Endodermal cell (in vitro differentiated cells): ENCODE data around the gene NPSR1. TPM values are rescaled to one million over a fixed set of nuclear protein-coding genes. Genes with fewer than 3 reads are reported as not detected.

Experiments used
- DNase-seq: peaks from one replicate; pipeline ENCODE4 v3.0.0-alpha.2; 2017
- H3K27ac ChIP-seq: 2 replicates; pipeline ENCODE4 v1.5.1; 2013; ENCODE audit warnings: mild to moderate bottlenecking, low read depth, low read length, moderate library complexity
- H3K27me3 ChIP-seq: 2 replicates; pipeline ENCODE4 v1.6.1; 2013; ENCODE audit warnings: mild to moderate bottlenecking, low read length, moderate library complexity; ENCODE audit not compliant: insufficient read depth, control insufficient read depth, poor library complexity, severe bottlenecking
- H3K36me3 ChIP-seq: 2 replicates; pipeline ENCODE4 v1.7.0; 2013; ENCODE audit warnings: mild to moderate bottlenecking, low read length, moderate library complexity; ENCODE audit not compliant: control insufficient read depth, insufficient read depth
- H3K4me1 ChIP-seq: one replicate; pipeline ENCODE4 v1.7.0; 2013; ENCODE audit warnings: low read length; ENCODE audit not compliant: control insufficient read depth, insufficient read depth
- H3K4me3 ChIP-seq: 2 replicates; pipeline ENCODE4 v1.5.1; 2013; ENCODE audit warnings: mild to moderate bottlenecking, low read length, moderate library complexity
- H3K9ac ChIP-seq: 2 replicates; pipeline ENCODE4 v1.6.1; 2013; ENCODE audit warnings: mild to moderate bottlenecking, low read length, moderate library complexity; ENCODE audit not compliant: poor library complexity, severe bottlenecking; ENCODE audit errors: extremely low read depth
- H3K9me3 ChIP-seq: 2 replicates; pipeline ENCODE4 v1.6.1; 2013; ENCODE audit warnings: mild to moderate bottlenecking, low read length, moderate library complexity; ENCODE audit not compliant: control insufficient read depth
- H3K27ac Mint-ChIP-seq: 2 replicates; pipeline ENCODE4 v1.8.0; 2020; ENCODE audit warnings: mixed read lengths
- H3K27me3 Mint-ChIP-seq: 2 replicates; pipeline ENCODE4 v1.8.0; 2021; ENCODE audit warnings: mild to moderate bottlenecking, mixed read lengths; ENCODE audit not compliant: insufficient read depth
- H3K36me3 Mint-ChIP-seq: 2 replicates; pipeline ENCODE4 v1.8.0; 2020; ENCODE audit warnings: low read depth, mixed read lengths
- H3K4me1 Mint-ChIP-seq: 2 replicates; pipeline ENCODE4 v1.8.0; 2020; ENCODE audit warnings: mixed read lengths
- H3K4me3 Mint-ChIP-seq: 2 replicates; pipeline ENCODE4 v1.8.0; 2020; ENCODE audit warnings: mild to moderate bottlenecking, moderate library complexity, mixed read lengths
- H3K9me3 Mint-ChIP-seq: 2 replicates; pipeline ENCODE4 v1.8.0; 2020; ENCODE audit warnings: mild to moderate bottlenecking, mixed read lengths
- CTCF ChIP-seq: fragments of 200-600 bp; sonication (generic); conservative IDR thresholded peaks from 2 replicates; pipeline ENCODE4 v1.5.0; 2021; ENCODE audit warnings: antibody characterized with exemption, mild to moderate bottlenecking
- WGBS, 2 experiments: methylation state at CpG; one replicate each; pipeline versions ENCODE4 v1.1.5 to v1.1.7; 2013; ENCODE audit warnings: missing lambda C conversion rate in 2 of 2, mixed read lengths in 1 of 2; ENCODE audit not compliant: insufficient coverage in 1 of 2, insufficient read length in 1 of 2; 5-methylcytosine and 5-hydroxymethylcytosine counted together
- total RNA-seq, 2 donors: library from RNA; stranded (reverse); fragmentation: NEBNext Ultra II Directional in 1 of 2; extraction: Animal tissue kit (Norgen Biotek cat#: 25700) in 1 of 2; gene quantifications; 2 replicates in 1 of 2; 3 replicates in 1 of 2; pipeline ENCODE4 v1.2.1, GENCODE V29; 2021

Gene NPSR1
- total RNA-seq, 2 donors from 2014 or later, result not detected

- peaks cover 25% of the 10 kb centered on the region for H3K4me1 ChIP-seq
- H3K4me3 ChIP-seq, result no peak overlapping the region
- Mint-ChIP-seq H3K4me1 (peaks cover 43% of the 10 kb centered on the region), H3K4me3 (no peak overlapping the region), H3K27ac (no peak overlapping the region), H3K27me3 (peaks cover 1% of the 10 kb centered on the region), H3K9me3 (peaks cover 4% of the 10 kb centered on the region), H3K36me3 (no peaks in the 10 kb centered on the region)
- no peak for TF ChIP-seq CTCF
- H3K36me3 ChIP-seq, result no peaks in the 10 kb centered on the region
- 86 to 95% methylated on average over 1 to 5 of the region's 5 CpGs for WGBS, 2 experiments
- no peaks in the 10 kb centered on the region for H3K27me3 ChIP-seq
- no peak overlapping the region for H3K27ac ChIP-seq
- DNase-seq, result no peak
- H3K9ac ChIP-seq, result no peak overlapping the region
- no peaks in the 10 kb centered on the region for H3K9me3 ChIP-seq
Observed at GRCh38 chr7:34756691-34757090, 98.7 kb downstream of the NPSR1 start.

GRCh38 chr7:34757570-34758110 lies 99.6 kb downstream of the NPSR1 start:
- Histone ChIP-seq H3K27me3 (no peaks in the 10 kb centered on the region), H3K4me1 (peaks cover 23% of the 10 kb centered on the region), H3K27ac (no peak overlapping the region), H3K9ac (no peak overlapping the region), H3K9me3 (no peaks in the 10 kb centered on the region), H3K36me3 (no peaks in the 10 kb centered on the region), H3K4me3 (no peak overlapping the region)
- Mint-ChIP-seq H3K36me3 (no peaks in the 10 kb centered on the region), H3K4me3 (no peak overlapping the region), H3K9me3 (peaks cover 4% of the 10 kb centered on the region), H3K4me1 (peaks cover 39% of the 10 kb centered on the region), H3K27me3 (peaks cover 4% of the 10 kb centered on the region), H3K27ac (peak overlapping the region; percentile 70)
- no peak for DNase-seq
- 94 to 98% methylated on average over 4 to 5 of the region's 5 CpGs for WGBS, 2 experiments
- TF ChIP-seq CTCF, result no peak

GRCh38 chr7:34758111-34758601 lies 100.1 kb downstream of the NPSR1 start:
- H3K27me3 ChIP-seq, result no peaks in the 10 kb centered on the region
- Mint-ChIP-seq H3K4me3 (no peak overlapping the region), H3K27ac (no peak overlapping the region), H3K36me3 (no peaks in the 10 kb centered on the region), H3K27me3 (peaks cover 4% of the 10 kb centered on the region), H3K4me1 (peaks cover 33% of the 10 kb centered on the region), H3K9me3 (peaks cover 3% of the 10 kb centered on the region)
- no peak overlapping the region for H3K9ac ChIP-seq
- DNase-seq, result no peak
- no peak overlapping the region for H3K4me3 ChIP-seq
- H3K36me3 ChIP-seq, result no peaks in the 10 kb centered on the region
- TF ChIP-seq CTCF, result no peak
- H3K9me3 ChIP-seq, result no peaks in the 10 kb centered on the region
- 87 to 100% methylated on average over 1 of the region's 1 CpG for WGBS, 2 experiments
- H3K4me1 ChIP-seq, result peaks cover 18% of the 10 kb centered on the region
- H3K27ac ChIP-seq, result no peak overlapping the region
